Astrocyte (in vitro differentiated cells and primary cell): ENCODE results near the gene PARD3B. TPM values are rescaled to one million over a fixed set of nuclear protein-coding genes. Genes with fewer than 3 reads are reported as not detected.

Experiments
- DNase-seq: peaks from one replicate; pipeline ENCODE4 v3.0.0-alpha.2; 2010; ENCODE audit warnings: low read depth
- FAIRE-seq: peaks from 2 replicates; lab custom pipeline; 2011; peaks lifted over from hg19 to GRCh38; lab: Jason Lieb, UNC
- H2AFZ ChIP-seq: 2 replicates; pipeline ENCODE4 v1.6.0; 2012; ENCODE audit warnings: low read depth, low read length, inconsistent platforms
- H3K27ac ChIP-seq: 2 replicates; pipeline ENCODE4 v1.5.1; 2011; ENCODE audit warnings: low read depth, low read length, inconsistent platforms
- H3K27me3 ChIP-seq: 2 replicates; pipeline ENCODE4 v1.6.0; 2011; ENCODE audit warnings: low read length, inconsistent platforms; ENCODE audit not compliant: insufficient read depth
- H3K36me3 ChIP-seq: 2 replicates; pipeline ENCODE4 v1.5.1; 2011; ENCODE audit warnings: low read length, inconsistent platforms; ENCODE audit not compliant: insufficient read depth
- H3K4me1 ChIP-seq: 2 replicates; pipeline ENCODE4 v1.5.1; 2011; ENCODE audit warnings: low read length, inconsistent platforms; ENCODE audit not compliant: insufficient read depth
- H3K4me2 ChIP-seq: 2 replicates; pipeline ENCODE4 v1.6.0; 2012; ENCODE audit warnings: low read length, inconsistent platforms
- H3K4me3 ChIP-seq: 2 replicates; pipeline ENCODE4 v1.5.1; 2011; ENCODE audit warnings: low read depth, mild to moderate bottlenecking, low read length, inconsistent platforms; ENCODE audit not compliant: insufficient read depth
- H3K79me2 ChIP-seq: 2 replicates; pipeline ENCODE4 v1.6.0; 2012; ENCODE audit warnings: mild to moderate bottlenecking, low read length, inconsistent platforms; ENCODE audit not compliant: insufficient read depth
- H3K9ac ChIP-seq: 2 replicates; pipeline ENCODE4 v1.6.0; 2012; ENCODE audit warnings: mild to moderate bottlenecking, low read length, inconsistent platforms
- H3K9me3 ChIP-seq: 2 replicates; pipeline ENCODE4 v1.5.1; 2012; ENCODE audit warnings: low read depth, mild to moderate bottlenecking, low read length, inconsistent platforms; ENCODE audit not compliant: insufficient read depth
- H4K20me1 ChIP-seq: 2 replicates; pipeline ENCODE4 v1.6.0; 2012; ENCODE audit warnings: low read length, inconsistent platforms; ENCODE audit not compliant: insufficient read depth
- H3K27ac Mint-ChIP-seq: one replicate; pipeline ENCODE4 v1.8.0; 2021; ENCODE audit warnings: mild to moderate bottlenecking, mixed read lengths; ENCODE audit not compliant: unreplicated experiment
- H3K27me3 Mint-ChIP-seq: one replicate; pipeline ENCODE4 v1.8.0; 2021; ENCODE audit warnings: low read depth, mixed read lengths; ENCODE audit not compliant: unreplicated experiment
- H3K36me3 Mint-ChIP-seq: one replicate; pipeline ENCODE4 v1.8.0; 2021; ENCODE audit warnings: low read depth, mixed read lengths; ENCODE audit not compliant: unreplicated experiment
- H3K4me1 Mint-ChIP-seq: one replicate; pipeline ENCODE4 v1.8.0; 2021; ENCODE audit warnings: low read depth, mixed read lengths; ENCODE audit not compliant: unreplicated experiment
- H3K4me3 Mint-ChIP-seq: one replicate; pipeline ENCODE4 v1.8.0; 2021; ENCODE audit warnings: mild to moderate bottlenecking, moderate library complexity, mixed read lengths; ENCODE audit not compliant: unreplicated experiment
- H3K9me3 Mint-ChIP-seq: one replicate; pipeline ENCODE4 v1.8.0; 2021; ENCODE audit warnings: mild to moderate bottlenecking, mixed read lengths; ENCODE audit not compliant: unreplicated experiment
- EZH2 ChIP-seq: IDR thresholded peaks from 2 replicates; pipeline ENCODE4 v1.6.1; 2012; ENCODE audit warnings: mild to moderate bottlenecking, low read length, inconsistent platforms; ENCODE audit not compliant: insufficient read depth
- total RNA-seq: library from RNA; stranded (reverse); gene quantifications from 2 replicates; pipeline ENCODE4 v1.2.1, GENCODE V29; 2021
- TF ChIP-seq, protein P1 (sequence below): IDR thresholded peaks from 2 replicates; pipeline ENCODE4 v1.5.1; 2011; ENCODE audit warnings: low read depth, mild to moderate bottlenecking, inconsistent platforms, low read length, moderate library complexity; ENCODE audit not compliant: insufficient read depth

PARD3B gene
- total RNA-seq, 1 donor from 2014 or later, result 6.5 TPM

DNA sequence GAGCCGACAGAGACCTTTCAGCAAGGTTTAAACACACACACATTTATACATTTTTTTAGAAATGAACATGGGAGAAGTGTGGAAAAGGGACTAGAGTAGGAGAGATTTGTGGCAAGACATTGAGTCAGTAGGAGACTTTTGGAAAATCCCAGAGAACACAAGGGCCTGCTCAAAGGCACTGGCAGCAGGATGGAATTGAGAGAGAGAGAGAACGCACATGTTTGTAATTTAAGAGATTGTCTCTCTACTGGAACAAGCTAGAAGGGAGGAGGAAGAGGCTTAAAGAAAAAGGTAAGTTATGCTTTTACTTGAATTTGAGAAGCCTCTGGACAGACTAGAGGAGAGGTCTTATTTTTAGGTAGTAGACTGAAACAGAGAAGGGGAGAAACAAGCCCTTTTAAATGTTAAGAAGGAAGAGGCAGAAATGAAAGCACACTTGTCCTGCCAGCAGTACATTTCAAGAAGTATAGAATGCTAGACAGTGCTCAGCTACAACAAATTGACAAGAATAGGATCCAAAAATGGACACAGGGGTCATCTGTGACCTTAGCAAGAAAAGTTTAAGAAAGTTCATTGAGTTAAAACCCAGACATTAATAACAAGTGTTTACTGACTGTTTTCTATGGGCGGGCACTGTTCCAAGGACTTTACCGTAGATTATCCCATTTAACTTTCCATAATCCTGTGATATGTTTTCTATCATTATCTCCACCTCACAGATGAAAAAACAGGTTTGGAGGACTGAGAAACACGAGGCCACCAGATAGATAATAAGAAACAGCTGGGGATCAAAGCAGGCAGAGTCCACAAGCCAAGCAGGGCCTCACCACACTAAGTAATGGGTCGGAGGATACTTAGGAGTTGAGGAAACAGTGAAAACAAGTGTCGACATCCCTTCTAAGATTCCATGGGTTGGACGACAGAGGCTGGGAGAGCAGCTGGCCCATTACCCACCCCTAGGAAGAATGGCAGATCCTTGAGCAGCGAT is 830.5 kb downstream of the PARD3B start:
- Histone ChIP-seq H3K4me1 (no peaks in the 10 kb centered on the region), H3K79me2 (no peaks in the 10 kb centered on the region), H3K9ac (no peak overlapping the region), H3K27ac (no peak overlapping the region), H3K4me2 (no peak overlapping the region), H3K9me3 (no peaks in the 10 kb centered on the region), H4K20me1 (no peaks in the 10 kb centered on the region), H3K4me3 (no peak overlapping the region), H2AFZ (no peak overlapping the region), H3K36me3 (no peaks in the 10 kb centered on the region), H3K27me3 (peaks cover 20% of the 10 kb centered on the region)
- no peaks in the 10 kb centered on the region for H3K36me3 Mint-ChIP-seq
- peaks cover 3% of the 10 kb centered on the region for H3K4me1 Mint-ChIP-seq
- TF ChIP-seq, protein P1, sequence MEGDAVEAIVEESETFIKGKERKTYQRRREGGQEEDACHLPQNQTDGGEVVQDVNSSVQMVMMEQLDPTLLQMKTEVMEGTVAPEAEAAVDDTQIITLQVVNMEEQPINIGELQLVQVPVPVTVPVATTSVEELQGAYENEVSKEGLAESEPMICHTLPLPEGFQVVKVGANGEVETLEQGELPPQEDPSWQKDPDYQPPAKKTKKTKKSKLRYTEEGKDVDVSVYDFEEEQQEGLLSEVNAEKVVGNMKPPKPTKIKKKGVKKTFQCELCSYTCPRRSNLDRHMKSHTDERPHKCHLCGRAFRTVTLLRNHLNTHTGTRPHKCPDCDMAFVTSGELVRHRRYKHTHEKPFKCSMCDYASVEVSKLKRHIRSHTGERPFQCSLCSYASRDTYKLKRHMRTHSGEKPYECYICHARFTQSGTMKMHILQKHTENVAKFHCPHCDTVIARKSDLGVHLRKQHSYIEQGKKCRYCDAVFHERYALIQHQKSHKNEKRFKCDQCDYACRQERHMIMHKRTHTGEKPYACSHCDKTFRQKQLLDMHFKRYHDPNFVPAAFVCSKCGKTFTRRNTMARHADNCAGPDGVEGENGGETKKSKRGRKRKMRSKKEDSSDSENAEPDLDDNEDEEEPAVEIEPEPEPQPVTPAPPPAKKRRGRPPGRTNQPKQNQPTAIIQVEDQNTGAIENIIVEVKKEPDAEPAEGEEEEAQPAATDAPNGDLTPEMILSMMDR, result no peak
- TF ChIP-seq EZH2, result no peak
- H3K27me3 Mint-ChIP-seq, result peaks cover 2% of the 10 kb centered on the region
- no peak for DNase-seq
- H3K4me3 Mint-ChIP-seq, result no peak overlapping the region
- H3K9me3 Mint-ChIP-seq, result no peaks in the 10 kb centered on the region
- FAIRE-seq, result no peak
- H3K27ac Mint-ChIP-seq, result no peak overlapping the region

DNA sequence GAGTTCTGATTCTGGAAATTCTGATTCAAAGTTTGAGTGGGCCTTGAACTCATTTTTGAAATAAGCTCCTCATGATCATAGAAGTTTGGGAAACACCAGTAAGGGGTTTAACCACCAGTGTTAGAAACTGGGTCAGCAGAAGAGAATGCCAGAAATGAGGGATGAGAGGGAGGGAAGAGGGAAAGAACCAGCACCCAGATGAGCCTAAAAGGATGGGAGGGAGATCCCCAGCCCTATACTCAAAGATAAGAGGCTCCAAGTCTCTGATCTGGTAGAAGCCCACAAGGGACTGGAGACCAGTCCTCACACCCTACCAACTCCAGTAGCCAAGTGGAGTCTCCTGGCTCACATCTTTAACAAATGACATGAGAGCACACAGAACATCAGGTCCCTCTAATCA is 832.0 kb downstream of the PARD3B start:
- H4K20me1 ChIP-seq, result no peaks in the 10 kb centered on the region
- H3K4me1 ChIP-seq, result no peaks in the 10 kb centered on the region
- H3K9me3 ChIP-seq, result no peaks in the 10 kb centered on the region
- DNase-seq (no peak), FAIRE-seq (no peak)
- H3K4me2 ChIP-seq, result no peak overlapping the region
- H3K27ac ChIP-seq, result no peak overlapping the region
- no peak overlapping the region for H2AFZ ChIP-seq
- no peak overlapping the region for H3K4me3 ChIP-seq
- no peaks in the 10 kb centered on the region for H3K79me2 ChIP-seq
- no peak for TF ChIP-seq EZH2
- TF ChIP-seq, protein P1, result no peak
- H3K36me3 ChIP-seq, result no peaks in the 10 kb centered on the region
- no peaks in the 10 kb centered on the region for H3K9me3 Mint-ChIP-seq
- H3K27me3 ChIP-seq, result peaks cover 20% of the 10 kb centered on the region
- no peak overlapping the region for H3K9ac ChIP-seq
- H3K36me3 Mint-ChIP-seq, result no peaks in the 10 kb centered on the region
- no peak overlapping the region for H3K27ac Mint-ChIP-seq
- H3K4me3 Mint-ChIP-seq, result no peak overlapping the region
- H3K27me3 Mint-ChIP-seq, result peaks cover 2% of the 10 kb centered on the region
- peaks cover 3% of the 10 kb centered on the region for H3K4me1 Mint-ChIP-seq

DNA sequence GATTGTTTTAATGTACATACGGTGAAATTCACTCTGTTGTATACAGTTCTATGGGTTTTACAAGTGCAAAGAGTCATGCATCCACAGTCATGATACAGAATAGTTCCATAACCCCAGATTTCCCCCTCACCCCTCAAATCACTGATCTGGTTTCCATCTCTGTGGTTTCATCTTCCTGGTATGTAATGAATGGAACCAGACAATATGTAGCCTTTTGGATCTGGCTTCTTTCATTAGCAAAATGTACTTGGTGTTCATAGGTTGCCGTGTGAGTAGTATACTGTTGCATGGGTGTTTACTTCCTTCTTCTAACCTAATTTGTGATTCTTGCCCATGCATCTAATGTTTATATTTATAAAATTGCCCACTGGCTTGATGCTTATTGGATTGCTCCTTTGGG is 838.3 kb downstream of the PARD3B start:
- Mint-ChIP-seq H3K36me3 (no peaks in the 10 kb centered on the region), H3K4me1 (peaks cover 24% of the 10 kb centered on the region), H3K4me3 (no peak overlapping the region), H3K9me3 (peaks cover 2% of the 10 kb centered on the region), H3K27me3 (no peaks in the 10 kb centered on the region), H3K27ac (no peak overlapping the region)
- no peak for DNase-seq
- TF ChIP-seq EZH2, result no peak
- TF ChIP-seq, protein P1, result no peak
- H3K4me1 ChIP-seq, result no peaks in the 10 kb centered on the region
- no peak overlapping the region for H3K9ac ChIP-seq
- no peak overlapping the region for H3K4me3 ChIP-seq
- no peak overlapping the region for H3K27ac ChIP-seq
- no peaks in the 10 kb centered on the region for H3K27me3 ChIP-seq
- H3K79me2 ChIP-seq, result no peaks in the 10 kb centered on the region
- H4K20me1 ChIP-seq, result no peaks in the 10 kb centered on the region
- no peak for FAIRE-seq
- H3K9me3 ChIP-seq, result no peaks in the 10 kb centered on the region
- H3K4me2 ChIP-seq, result no peak overlapping the region
- H3K36me3 ChIP-seq, result no peaks in the 10 kb centered on the region
- no peak overlapping the region for H2AFZ ChIP-seq
